HG03095 (cell line): Measurements from ENCODE around the gene RELL1.

Experiments
- ATAC-seq: cut with Tn5 transposase; IDR thresholded peaks from one replicate; pipeline ENCODE4 v1.9.1; 2021; ENCODE audit warnings: moderate library complexity; ENCODE audit not compliant: unreplicated experiment

Gene RELL1

DNA sequence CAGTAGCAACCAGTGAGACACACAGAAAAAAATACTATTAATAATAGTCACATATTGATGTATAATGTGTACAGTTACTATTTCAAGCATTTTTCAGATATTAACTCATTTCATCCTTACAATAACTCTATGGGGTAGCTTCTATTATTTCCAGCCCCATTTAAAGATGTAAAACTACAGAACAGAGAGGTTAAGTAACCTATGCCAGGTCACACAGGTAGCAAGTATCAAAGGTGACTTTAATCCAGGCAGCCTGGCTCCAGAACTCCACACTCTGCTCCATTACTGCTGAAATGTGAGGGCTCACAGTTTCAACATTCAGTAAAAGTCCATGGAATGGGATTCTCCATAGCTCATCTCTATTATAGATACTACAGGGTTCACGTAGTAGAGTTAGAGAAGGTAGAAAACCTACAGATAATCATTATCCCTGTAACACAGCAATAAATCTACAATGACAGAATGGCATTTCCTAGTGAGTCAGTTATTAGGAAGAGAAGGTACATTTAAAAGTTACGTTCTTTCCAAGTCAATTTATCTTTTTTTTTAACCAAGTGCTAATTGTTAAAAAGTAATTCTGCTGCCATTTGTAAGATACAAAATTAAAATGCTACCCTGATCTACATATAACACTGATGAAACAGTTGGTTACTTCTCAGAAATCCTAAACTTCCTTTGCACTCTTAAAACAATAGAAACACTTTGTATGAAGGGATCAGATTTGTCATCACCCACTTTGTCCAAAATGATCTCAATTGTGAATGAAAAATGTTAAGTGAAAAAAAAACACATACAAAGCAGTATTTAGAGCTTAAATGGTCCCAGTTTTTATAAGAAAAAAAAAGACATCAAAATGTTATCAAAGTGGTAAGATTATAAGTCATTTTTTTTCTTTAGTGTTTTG, 18.7 kb downstream of the RELL1 start:
- no peak for ATAC-seq

DNA sequence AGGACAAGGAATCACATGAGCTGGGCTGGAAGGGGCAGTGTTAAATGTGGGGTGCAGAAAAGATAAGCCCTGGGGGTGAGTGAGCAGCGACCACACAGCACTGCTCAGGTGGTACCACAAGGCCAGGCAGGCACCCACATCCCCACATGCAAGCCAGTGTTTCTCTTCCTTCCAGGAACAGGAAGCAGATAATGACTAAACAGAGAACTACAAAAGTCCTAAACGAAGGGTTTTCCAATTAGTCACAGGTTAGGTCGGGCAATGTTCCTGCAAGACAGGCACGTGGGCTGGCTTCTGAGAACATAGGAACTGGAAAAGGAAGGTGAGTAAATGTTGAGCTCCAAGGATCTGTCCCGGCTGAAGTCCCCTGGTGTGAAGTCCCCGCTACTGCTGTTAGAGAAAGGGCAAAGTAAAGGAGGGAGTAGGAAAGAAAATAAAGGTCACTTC, 19.5 kb downstream of the RELL1 start:
- ATAC-seq, result no peak

DNA sequence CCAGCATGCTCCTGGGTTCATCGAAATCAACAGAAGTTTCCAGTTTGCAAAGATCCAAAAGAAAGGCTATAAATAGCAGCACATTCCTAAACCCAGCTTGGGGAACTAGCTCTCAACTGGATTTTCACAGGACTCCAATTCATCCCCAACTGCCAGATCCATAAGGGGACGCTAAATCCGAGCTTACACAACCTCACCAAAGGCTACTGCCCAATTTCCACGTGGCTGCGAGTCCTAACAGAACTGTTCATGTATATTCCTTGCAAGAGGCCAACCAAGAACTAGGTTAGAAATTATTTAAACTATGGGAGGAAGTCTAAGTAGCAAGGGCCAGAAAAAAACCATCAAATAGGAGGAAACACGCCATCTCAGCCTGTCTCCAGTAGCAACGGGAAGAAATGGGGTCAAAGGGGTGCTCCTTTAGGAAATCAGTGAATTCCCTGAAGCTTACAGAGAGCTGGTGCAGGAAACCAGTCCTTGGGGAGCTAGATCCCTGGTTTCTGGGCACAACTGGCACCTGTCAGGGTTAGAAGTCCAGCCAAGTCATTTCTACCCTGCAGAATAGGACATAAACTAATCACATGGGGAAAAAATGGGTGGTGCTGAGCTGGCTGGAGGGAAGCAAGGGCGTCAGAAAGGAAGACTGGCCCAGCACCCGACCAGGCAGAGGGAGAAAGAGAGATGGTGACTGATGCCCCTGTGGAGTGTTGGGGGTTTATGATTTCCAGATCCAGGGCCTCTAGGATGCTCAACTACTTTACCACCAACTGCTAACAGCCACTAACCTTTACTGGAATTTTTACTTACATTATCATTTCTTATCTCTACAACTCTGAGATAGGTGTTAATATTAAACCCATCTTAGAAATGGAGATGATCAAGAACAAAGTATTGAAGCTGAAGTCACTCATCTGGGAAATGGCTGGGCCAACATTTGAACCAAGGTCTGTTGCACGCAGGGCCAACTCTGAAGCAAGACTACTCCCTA, 20.5 kb downstream of the RELL1 start:
- no peak for ATAC-seq

DNA sequence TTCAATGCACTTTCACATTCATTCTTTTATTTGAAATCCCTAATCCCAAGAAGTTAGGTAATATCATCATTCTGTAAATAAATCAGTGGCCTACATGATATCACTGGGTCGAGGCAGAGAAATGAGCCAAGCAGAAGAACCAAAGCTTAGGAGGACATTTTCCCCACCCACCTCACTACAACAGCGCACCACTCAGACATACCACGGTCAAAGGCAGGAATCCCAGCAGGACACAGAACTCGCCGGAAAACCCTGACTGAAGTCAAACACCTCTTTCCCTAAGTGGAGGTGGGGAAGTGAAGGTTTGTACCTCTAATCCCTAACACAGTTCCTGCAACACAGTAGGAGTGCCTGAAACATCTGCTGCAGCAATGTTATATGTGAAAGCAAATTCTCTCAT, 21.5 kb downstream of the RELL1 start:
- no peak for ATAC-seq

DNA sequence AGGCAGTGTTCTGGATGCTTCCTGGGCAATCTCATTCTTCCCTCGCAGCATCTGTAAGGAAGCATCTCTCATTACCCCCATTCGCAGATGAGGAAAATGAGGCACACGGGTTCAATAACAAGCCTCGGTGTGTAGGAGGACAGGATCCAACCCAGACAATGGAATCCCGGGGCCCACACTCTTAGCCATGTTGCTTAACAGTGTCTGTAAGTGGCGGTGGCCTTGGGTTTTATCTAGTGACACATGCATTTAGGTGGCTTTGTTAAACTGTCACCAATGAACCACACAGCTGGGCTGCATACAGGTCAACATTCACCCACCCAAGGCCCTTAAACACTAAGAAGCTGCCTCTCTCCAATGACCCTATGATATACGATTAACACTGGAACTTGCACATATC, 22.6 kb downstream of the RELL1 start:
- ATAC-seq, result no peak

DNA sequence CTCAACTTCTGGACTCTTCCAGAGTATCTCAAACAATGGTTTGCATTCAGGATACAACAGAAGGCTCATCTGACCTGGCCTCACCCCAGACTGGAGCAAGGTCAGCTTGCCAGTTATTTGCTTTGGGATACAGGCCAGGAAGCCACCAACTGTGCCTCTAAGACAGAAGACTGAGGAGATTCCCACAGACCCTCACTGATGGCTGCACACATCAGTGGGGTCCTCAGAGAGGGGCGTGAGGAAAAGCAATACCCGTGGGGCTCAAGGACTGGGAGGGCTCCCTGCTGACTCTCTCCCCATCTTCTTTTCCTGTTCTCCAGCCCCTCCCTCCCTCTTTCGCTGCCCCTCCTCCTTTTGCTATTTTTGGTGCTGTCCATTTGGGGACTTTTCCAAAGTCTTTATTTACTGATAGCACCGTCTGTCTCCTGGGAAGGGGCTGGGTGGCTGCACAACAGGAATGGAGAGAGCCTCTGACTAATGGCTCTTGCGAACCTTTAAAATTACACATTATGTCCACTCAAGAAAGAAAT, 23.2 kb downstream of the RELL1 start:
- no peak for ATAC-seq

DNA sequence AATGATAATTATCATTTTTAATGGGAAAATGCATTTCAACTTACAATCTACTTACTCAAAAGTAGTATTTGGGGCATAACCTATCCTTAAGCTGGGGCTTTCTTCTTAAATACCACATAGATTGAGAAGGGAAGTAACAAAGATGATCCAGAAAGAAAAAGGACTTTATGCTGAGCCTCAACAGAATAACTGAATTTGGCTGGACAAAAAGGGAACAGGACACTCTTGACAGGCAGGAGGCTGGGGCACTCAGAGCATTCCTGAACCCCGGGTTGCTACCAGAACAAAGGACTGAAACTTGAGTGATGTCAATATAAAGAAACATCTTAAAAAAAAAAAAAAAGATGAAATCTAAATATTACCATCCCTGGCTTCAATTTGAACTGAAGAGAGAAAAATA, 23.9 kb downstream of the RELL1 start:
- no peak for ATAC-seq

DNA sequence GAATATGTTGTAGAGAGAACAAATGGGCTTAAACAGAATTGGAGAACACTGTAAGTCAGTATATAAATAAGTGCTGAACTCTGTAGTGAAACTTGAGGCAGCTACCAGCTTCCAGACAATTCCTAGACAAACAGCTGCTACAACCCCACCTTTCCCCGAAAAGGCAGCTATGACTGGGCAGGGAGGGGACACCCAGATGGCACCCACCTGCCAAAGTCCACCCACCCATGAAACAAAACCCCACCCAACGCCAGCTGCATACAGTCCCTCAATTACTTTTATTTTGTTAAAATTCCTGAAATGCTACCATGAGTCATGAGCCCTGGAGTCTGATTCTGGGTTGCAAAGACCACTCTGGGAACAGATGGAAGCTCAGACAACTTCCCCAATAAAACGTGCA, 24.4 kb downstream of the RELL1 start:
- ATAC-seq, result no peak

DNA sequence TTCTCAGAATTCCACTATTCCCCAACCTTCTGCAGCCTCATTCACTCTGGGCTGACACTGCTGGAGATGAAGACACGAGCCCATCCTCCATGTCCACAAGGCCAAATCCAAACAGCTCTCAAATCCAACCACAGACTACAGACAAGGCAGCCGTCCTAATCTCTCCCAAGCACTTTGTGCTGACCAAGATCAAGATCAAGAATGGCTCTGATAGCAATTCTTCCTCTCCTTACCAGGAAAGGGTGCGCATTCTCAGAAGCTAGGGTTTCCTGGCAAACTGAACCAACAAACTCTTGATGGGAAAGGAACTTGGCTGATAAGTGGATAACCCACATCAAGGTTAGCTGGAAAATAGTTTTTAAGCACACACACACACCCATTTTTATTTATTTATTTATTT, 26.5 kb downstream of the RELL1 start:
- ATAC-seq, result no peak

DNA sequence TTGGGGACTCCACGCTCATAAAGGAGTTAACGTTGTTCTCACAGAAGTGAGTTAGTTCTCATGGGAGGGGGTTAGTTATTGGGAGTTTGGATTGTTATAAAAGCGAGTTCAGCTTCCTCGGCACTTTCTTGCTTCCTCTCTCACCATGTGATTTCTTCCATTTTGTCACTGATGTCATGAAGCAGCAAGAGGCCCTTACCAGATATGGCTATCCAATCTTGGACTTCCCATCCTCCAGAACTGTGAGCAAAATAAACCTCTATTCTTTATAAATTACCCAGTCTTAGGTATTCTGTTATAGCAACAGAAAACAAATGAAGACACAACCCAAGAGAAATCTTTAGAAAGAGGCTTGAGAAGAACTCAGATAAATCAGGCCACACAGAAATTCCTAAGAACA, 29.5 kb downstream of the RELL1 start:
- no peak for ATAC-seq

DNA sequence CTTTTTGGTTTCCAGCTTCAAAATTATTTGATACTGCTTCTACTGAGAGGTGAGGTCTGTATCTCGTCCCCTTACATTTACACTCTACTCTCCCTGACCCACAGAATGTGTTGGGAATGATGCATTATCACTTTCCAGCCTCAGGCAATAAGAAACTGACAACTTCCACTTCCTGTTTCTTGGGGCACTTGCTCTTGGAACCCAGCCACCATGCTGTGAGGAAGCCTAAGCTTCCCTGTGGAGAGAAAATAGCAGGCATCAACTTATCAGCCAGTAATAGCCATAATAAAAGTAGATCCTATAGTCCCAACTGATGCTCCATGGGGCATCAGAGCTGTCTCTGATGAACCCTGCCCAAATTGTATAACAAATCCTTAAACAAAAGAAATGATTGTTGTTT, 32.6 kb downstream of the RELL1 start:
- no peak for ATAC-seq

DNA sequence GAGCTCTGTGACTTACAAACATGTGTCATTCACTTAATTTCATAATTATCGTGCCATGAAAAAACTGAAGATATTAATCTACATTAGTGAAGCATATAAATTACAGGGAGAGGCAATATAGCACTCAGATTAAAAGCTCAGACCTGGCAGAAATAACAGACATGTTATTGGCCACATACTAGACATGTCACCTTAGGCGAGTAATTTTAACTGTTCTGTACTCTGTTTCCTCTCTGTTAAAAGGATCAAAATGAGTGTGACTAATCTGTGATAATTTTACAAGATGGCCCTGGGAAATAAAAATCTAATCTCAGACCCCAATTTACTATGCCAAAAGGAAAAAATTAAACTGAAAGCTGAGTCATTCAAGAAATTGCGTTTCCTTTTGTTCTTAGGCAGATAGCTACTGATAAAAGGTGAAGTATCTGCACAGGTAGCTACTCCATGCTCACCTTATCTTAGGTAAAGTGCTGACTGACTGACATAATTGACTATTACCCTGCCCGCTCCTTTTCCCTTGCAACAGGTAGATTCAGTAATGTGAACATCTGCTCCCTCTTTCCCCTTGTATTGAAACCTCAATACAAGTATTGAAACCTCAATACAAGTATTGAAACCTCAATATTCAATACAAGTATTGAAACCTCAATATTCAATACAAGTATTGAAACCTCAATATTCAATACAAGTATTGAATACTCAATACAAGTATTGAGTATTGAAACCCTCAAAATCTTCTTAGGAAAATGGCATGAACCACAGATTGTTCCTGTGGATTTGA, 33.2 kb downstream of the RELL1 start:
- ATAC-seq, result no peak

DNA sequence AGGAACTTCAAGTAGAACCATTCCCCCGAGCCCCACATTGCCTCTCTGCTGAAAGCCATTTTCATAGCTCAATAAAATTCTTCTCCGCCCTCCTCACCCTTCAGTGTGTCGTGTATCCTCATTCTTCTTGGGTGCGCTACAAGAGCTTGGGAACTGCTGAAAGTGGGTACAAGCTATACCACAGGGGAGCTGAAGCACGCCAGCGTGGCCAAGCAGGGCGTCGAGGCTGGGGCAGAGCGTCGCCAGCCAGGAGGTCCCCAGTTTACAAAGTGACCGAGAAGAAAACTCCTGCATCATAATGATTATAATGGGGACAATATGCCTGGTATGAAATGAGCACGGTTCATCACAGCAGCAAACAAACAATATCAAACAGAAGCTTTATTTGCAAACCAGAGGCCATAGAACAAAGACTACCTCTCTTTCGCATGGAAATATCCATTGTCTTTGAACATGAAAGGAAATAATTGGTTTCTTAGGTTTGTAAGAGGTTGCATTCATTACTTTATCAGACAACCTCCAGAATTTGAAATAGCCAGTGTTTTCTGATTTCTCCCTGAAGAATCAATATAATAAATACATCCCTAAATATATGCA, 34.3 kb downstream of the RELL1 start:
- no peak for ATAC-seq

DNA sequence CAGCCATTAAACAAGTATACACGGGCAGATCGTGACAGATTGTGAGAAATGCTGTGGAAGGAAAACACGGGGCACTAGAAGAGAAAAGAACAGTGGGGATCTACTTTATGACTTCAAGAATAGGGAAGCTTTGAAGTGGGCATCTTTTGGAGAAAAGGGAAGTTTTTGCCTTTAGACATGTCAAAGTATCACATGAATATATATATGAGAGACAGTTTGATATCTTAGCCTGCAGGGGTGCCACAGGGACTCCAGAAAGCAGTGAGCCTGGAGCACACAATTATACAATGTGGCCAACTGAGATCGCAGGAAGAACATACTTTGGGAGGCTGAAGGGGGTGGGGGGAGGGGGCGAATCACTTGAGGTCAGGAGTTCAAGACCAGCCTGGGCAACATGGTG, 35.7 kb downstream of the RELL1 start:
- no peak for ATAC-seq

DNA sequence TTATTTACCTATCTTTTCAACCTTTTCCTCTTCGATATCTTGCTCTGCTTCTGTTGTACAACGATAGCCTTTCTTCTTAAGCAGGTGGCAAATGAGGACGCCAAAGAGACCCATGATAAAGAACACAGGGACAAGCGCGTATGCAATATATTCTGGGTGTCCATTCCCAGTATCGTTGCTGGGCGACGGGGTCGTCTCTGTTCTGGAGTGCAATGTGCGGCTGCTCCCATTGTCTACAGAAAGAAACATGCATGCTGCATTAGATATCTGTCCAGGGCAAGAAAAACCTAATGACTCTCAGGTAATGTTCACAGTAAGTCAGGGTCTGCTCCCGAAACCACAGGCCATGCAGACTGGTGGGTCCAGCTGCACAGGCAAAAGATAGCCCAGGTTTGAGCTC, 36.9 kb downstream of the RELL1 start:
- no peak for ATAC-seq

DNA sequence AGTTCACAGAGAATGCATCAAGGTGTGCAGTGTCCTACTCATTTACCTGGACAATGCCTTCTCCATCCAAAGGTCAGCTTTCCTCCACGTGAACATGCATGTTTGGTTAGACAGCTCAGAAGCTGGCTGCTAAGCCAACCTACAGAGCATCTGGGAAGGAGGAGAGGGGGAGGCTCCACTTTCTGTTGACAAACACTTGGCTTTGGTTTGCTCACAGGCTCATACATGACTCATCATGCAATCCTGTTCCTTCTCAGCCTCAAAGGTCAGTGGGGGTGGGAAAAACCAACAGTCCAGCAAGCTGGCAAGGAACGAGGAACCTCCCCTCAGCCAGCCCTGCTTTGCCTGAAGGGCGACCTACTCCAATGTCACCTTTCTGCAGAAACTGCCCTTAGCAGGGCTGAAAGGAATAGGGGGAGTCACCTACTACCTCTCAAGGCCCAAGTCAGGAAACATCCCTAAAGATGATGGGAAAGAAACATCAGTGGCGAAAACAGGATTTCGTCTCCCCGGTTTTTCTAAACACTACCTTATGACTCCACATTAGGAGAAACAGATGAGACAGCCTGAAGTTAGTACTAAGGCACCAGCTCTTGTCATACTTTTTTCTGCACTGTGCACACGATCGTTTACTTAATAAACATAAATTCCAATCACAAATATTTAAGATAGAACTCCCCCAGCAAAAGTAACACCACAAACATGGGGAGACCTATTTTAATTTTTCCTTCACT, 37.9 kb downstream of the RELL1 start:
- ATAC-seq, result no peak

DNA sequence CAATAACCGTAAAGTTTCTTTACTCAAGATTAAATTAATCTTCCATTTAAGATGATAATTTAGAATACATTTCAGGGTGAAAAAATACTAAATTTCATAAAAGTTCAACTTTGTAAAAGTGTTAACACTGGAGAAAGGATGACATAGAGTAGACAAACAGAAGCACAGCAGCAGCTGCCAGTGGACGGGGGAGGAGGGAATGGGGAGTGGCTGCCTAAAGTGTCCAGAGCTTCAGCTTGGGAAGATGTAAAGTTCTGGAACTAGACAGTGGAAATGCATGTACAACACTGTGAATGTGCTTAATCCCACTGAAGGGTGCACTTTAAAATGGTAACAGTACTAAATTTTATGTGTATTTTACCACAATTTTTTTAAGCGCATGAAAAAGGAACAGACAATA, 39.9 kb downstream of the RELL1 start:
- ATAC-seq, result no peak

DNA sequence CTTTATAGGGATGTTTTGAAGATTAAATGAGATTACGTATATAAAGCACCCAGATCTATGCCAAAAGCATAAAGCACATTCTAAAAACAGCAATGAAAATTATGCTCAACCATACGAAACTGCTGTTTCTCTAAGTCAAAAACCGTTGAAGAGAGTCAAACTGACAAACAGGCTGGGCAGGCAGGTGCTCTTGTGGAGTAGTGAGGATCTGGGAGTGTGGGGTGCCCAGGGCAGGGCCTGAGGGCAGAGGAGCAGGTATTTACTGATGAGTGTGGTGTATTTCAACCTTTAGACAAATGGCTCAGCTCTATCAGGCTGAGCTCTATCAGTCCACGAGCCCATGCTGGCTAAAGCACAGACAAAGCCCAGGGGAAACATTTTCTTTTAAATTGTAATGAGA, 40.4 kb downstream of the RELL1 start:
- no peak for ATAC-seq

DNA sequence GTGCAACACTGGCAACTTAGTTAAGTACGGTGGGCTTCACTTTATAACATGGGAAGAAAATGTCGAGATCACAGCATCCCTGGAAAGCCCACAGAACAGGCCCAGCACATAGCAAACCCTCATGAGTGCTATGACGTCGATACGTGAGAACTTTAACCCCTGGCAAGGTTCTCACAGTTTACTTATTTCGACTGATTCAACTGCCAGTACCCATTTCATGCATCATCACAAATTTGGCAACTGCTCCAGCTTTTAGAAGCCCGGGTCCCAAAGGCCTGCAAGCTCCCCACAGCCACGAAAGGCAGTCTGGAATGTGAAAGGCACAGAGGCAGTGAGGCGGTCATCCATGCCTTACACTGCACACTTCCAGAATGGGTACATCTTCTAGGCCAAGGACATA, 41.2 kb downstream of the RELL1 start:
- ATAC-seq, result no peak
